Measurements from ENCODE around the gene RPL36A. TPM values are rescaled to one million over a fixed set of nuclear protein-coding genes. Genes with fewer than 3 reads are reported as not detected.

Gene RPL36A
- polyA plus RNA-seq, 1 donor = 2,501 TPM

DNA sequence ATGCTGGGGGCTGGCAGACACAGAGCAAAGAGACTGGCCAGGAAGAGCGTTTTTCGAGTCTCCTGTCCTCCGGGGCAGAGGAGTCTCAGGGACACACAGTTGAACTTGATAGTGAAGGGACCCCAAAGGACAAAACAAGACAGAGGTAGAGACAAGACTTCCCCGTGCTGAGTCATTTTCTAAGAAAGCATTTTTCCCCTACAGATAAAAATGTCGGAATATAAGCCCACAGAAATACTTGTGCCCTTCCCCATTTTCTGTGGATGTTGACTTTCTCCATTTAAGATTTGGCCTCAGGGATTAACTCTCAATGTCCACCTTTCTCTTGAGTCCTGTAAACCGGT is 4.3 kb upstream of the RPL36A start:
- Histone ChIP-seq H3K4me1 (ENCODE audit: control insufficient read depth, insufficient read depth, low read length) (no peaks in the 10 kb centered on the region), H3K27me3 (ENCODE audit: control insufficient read depth, insufficient read depth, low read length) (no peaks in the 10 kb centered on the region), H3K36me3 (ENCODE audit: control insufficient read depth, insufficient read depth, low read length) (no peaks in the 10 kb centered on the region), H3K27ac (ENCODE audit: low read length) (no peak overlapping the region), H3K9me3 (ENCODE audit: control insufficient read depth, low read depth, low read length) (no peaks in the 10 kb centered on the region), H3K4me3 (ENCODE audit: low read length) (no peak overlapping the region)
- DNase-seq = no peak
- WGBS (ENCODE audit: insufficient coverage, low lambda C conversion rate) = no CpG with 5 or more reads among the region's 6 CpGs

DNA sequence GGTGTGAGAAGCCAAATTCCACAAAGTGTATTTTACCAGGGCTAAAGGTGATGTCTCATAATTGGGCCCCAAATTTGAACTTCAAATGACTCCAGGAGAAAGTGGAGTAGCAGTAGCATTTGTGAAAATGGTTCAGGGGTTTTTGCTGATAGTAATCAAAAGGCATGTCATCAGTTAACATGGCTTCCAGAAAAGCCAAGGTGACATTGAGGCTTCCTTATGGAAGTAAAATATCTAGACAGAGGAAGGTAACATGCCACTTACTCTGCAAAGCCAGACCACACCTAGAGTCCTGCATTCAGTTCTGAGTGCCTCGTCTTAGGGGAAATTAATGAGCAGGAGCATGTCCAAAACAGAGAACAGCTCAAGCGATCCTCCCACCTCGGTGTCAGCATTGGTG is 2.2 kb upstream of the RPL36A start:
- WGBS (ENCODE audit: insufficient coverage, low lambda C conversion rate) = no CpG with 5 or more reads among the region's 3 CpGs
- DNase-seq = no peak
- H3K9me3 ChIP-seq (ENCODE audit: control insufficient read depth, low read depth, low read length) = no peaks in the 10 kb centered on the region
- H3K36me3 ChIP-seq (ENCODE audit: control insufficient read depth, insufficient read depth, low read length) = no peaks in the 10 kb centered on the region
- no peaks in the 10 kb centered on the region for H3K4me1 ChIP-seq (ENCODE audit: control insufficient read depth, insufficient read depth, low read length)
- H3K4me3 ChIP-seq (ENCODE audit: low read length) = no peak overlapping the region
- H3K27ac ChIP-seq (ENCODE audit: low read length) = no peak overlapping the region
- H3K27me3 ChIP-seq (ENCODE audit: control insufficient read depth, insufficient read depth, low read length) = no peaks in the 10 kb centered on the region

DNA sequence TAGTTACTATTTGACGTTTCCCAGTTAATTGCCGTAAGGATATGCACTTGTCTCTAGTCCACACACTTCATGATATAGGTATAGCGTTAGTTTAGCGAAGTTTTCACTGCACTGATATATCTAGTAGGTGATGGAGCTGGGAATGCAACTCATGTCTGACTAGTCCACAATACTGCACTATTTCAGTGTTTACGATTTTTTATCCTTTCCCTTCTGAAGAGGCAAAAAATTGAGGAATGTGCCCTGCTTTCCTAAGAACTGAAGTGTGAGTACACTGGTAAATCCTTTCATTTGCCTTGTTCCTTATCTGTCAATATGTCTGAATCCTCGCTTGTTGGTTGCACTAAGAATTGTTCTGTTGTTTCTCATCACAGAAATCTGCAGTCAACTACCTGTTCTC is 1.0 kb downstream of the RPL36A start:
- H3K4me1 ChIP-seq (ENCODE audit: control insufficient read depth, insufficient read depth, low read length) = no peaks in the 10 kb centered on the region
- no peaks in the 10 kb centered on the region for H3K9me3 ChIP-seq (ENCODE audit: control insufficient read depth, low read depth, low read length)
- no CpG with 5 or more reads among the region's 6 CpGs for WGBS (ENCODE audit: insufficient coverage, low lambda C conversion rate)
- peak overlapping the region; percentile 71 for H3K4me3 ChIP-seq (ENCODE audit: low read length)
- H3K27ac ChIP-seq (ENCODE audit: low read length) = peak overlapping the region; percentile 81
- no peaks in the 10 kb centered on the region for H3K27me3 ChIP-seq (ENCODE audit: control insufficient read depth, insufficient read depth, low read length)
- peak in 1 of 2 donors; percentile 4 for DNase-seq
- peaks cover 5% of the 10 kb centered on the region for H3K36me3 ChIP-seq (ENCODE audit: control insufficient read depth, insufficient read depth, low read length)

DNA sequence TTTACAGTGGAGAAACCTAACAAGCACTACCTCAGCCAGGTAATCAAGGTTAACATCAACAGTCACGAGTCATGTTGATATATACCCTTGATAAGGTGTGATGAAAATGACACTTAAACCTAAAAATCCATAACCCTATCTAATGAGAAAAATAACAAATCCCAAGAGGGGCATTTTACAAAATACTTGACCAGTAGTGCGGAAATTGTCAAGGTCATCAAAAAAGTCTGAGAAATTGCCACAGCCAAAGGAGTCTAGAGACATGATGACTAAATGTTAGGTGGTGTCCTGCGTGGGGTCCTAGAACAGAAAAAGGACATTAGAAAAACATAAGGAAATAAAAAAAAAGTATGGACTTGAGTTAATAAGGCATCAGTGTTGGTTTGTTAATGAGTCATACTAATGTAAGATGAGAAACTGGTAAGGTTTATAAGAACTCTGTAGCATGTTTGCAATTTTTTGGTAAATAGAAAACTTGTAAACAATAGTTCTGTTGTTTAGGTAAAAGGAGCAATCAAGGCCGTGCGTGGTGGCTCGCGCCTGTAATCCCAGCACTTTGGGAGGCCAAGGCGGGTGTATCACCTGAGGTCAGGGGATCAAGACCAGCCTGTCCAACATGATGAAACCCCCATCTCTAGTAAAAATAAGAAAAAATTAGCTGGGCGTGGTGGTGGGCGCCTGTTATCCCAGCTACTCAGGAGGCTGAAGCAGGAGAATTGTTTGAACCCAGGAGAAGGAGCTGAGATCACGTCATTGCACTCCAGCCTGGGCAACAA is 2.9 kb downstream of the RPL36A start:
- H3K4me1 ChIP-seq (ENCODE audit: control insufficient read depth, insufficient read depth, low read length) = no peaks in the 10 kb centered on the region
- H3K4me3 ChIP-seq (ENCODE audit: low read length) = no peak overlapping the region
- H3K36me3 ChIP-seq (ENCODE audit: control insufficient read depth, insufficient read depth, low read length) = peaks cover 9% of the 10 kb centered on the region
- H3K27me3 ChIP-seq (ENCODE audit: control insufficient read depth, insufficient read depth, low read length) = no peaks in the 10 kb centered on the region
- H3K27ac ChIP-seq (ENCODE audit: low read length) = no peak overlapping the region
- no CpG with 5 or more reads among the region's 11 CpGs for WGBS (ENCODE audit: insufficient coverage, low lambda C conversion rate)
- H3K9me3 ChIP-seq (ENCODE audit: control insufficient read depth, low read depth, low read length) = no peaks in the 10 kb centered on the region
- DNase-seq = no peak

DNA sequence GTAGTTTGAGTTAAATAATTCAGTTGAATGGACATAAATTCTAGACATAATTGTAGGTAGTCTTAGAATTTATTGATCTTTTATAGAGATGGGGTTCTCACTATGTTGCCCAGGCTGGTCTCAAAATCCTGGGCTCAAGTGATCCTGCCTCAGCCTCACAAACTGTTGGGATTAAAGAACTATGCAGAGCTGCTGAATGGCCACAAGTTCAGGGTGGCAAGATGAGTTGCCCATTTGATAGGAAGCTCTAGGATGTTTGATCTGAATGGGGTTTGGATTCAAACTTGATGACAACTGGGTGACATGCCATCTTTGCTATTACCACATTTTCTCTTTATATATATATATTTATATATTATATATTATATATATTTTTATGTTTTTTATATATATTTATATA is 3.6 kb downstream of the RPL36A start:
- no peaks in the 10 kb centered on the region for H3K27me3 ChIP-seq (ENCODE audit: control insufficient read depth, insufficient read depth, low read length)
- H3K36me3 ChIP-seq (ENCODE audit: control insufficient read depth, insufficient read depth, low read length) = peaks cover 9% of the 10 kb centered on the region
- DNase-seq = no peak
- no peak overlapping the region for H3K27ac ChIP-seq (ENCODE audit: low read length)
- H3K4me1 ChIP-seq (ENCODE audit: control insufficient read depth, insufficient read depth, low read length) = no peaks in the 10 kb centered on the region
- H3K4me3 ChIP-seq (ENCODE audit: low read length) = no peak overlapping the region
- no peaks in the 10 kb centered on the region for H3K9me3 ChIP-seq (ENCODE audit: control insufficient read depth, low read depth, low read length)

DNA sequence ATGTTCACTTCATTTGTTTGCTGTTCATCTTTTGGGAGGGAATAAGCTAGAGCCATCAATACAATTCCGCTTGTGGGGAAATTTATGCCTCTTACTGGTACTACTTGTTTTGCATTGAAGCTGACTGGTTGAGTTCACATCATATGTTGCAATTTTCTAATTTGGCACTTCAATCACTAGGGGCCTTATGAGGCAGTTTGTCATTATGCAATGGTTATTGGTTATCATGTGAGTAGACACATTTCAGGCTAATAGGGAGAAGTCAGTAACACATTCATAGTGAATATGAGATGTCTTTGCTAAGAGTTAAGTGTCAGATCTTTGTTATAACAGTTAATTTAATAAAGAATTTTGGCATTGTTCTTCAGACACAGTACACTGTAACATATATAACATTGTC is 5.0 kb downstream of the RPL36A start:
- WGBS (ENCODE audit: insufficient coverage, low lambda C conversion rate) = no CpG with 5 or more reads among the region's 1 CpG
- Histone ChIP-seq H3K27ac (ENCODE audit: low read length) (no peak overlapping the region), H3K4me3 (ENCODE audit: low read length) (no peak overlapping the region), H3K4me1 (ENCODE audit: control insufficient read depth, insufficient read depth, low read length) (no peaks in the 10 kb centered on the region), H3K9me3 (ENCODE audit: control insufficient read depth, low read depth, low read length) (no peaks in the 10 kb centered on the region), H3K27me3 (ENCODE audit: control insufficient read depth, insufficient read depth, low read length) (no peaks in the 10 kb centered on the region), H3K36me3 (ENCODE audit: control insufficient read depth, insufficient read depth, low read length) (peaks cover 20% of the 10 kb centered on the region)
- peak in 1 of 2 donors; percentile 31 for DNase-seq

DNA sequence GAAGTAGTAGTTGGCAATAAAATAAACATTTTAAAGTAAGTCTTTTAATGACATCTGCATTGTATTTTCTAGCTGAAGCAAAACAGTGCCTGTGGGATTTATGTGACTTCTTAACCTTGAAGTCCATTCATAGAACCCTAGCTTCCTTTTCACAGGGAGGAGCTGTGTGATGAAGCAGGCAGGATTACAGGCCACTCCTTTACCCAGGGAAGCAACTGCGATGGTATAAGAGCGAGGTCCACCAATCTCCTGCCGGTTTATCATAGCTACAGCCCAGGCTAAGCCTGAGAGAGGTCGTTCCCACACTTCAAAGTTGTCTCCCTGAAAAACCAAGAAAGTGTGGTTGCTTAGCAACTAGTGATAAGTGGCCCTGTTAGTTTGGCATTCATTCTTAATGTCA is 7.0 kb downstream of the RPL36A start:
- H3K4me3 ChIP-seq (ENCODE audit: low read length) = no peak overlapping the region
- H3K27me3 ChIP-seq (ENCODE audit: control insufficient read depth, insufficient read depth, low read length) = no peaks in the 10 kb centered on the region
- H3K9me3 ChIP-seq (ENCODE audit: control insufficient read depth, low read depth, low read length) = no peaks in the 10 kb centered on the region
- H3K36me3 ChIP-seq (ENCODE audit: control insufficient read depth, insufficient read depth, low read length) = peaks cover 32% of the 10 kb centered on the region
- H3K4me1 ChIP-seq (ENCODE audit: control insufficient read depth, insufficient read depth, low read length) = no peaks in the 10 kb centered on the region
- no CpG with 5 or more reads among the region's 4 CpGs for WGBS (ENCODE audit: insufficient coverage, low lambda C conversion rate)
- no peak overlapping the region for H3K27ac ChIP-seq (ENCODE audit: low read length)
- DNase-seq = peak in 1 of 2 donors; percentile 46

DNA sequence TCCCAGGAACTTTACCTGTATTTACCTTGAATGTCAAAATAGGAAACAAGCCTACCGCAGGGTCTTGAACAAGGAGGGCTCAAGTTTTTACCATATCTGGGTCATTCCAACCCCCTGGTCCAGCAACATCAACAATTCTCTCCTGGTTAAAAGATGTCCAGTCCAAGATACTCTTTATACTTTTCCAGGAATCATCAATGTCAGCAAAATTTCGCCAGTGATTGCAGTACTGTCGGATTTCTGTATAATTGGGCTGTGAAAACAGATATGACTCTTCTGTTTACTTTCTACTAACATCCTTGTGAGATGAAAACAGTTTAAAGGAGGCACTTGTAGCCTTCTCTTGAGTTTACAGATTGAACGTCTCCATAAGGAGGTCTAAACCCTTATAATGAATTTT is 7.9 kb downstream of the RPL36A start:
- Histone ChIP-seq H3K36me3 (ENCODE audit: control insufficient read depth, insufficient read depth, low read length) (peaks cover 34% of the 10 kb centered on the region), H3K4me3 (ENCODE audit: low read length) (no peak overlapping the region), H3K4me1 (ENCODE audit: control insufficient read depth, insufficient read depth, low read length) (peaks cover 4% of the 10 kb centered on the region), H3K27ac (ENCODE audit: low read length) (no peak overlapping the region), H3K27me3 (ENCODE audit: control insufficient read depth, insufficient read depth, low read length) (no peaks in the 10 kb centered on the region), H3K9me3 (ENCODE audit: control insufficient read depth, low read depth, low read length) (no peaks in the 10 kb centered on the region)
- WGBS (ENCODE audit: insufficient coverage, low lambda C conversion rate) = 100% methylated on average over 1 of the region's 4 CpGs
- no peak for DNase-seq

DNA sequence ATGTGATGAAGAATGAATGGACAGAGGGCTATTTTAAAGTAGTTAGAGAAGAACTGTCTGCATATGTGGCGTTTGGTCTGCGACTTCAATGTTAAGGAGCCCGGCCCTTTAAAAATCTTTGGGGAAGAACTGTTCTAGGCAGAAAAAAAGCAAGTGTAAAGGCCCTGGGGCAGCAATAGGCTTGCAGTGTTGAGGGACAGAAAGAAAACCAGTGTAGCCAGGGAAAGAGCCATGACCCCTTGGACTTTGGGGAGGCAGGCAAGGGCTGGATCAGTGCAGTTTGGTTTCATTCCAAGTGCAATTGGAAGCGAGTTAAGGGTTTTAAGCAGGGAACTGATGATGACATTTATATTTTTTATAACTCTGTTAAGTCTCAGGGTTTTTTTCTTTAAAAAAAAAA is 9.0 kb downstream of the RPL36A start:
- H3K4me1 ChIP-seq (ENCODE audit: control insufficient read depth, insufficient read depth, low read length) = peaks cover 5% of the 10 kb centered on the region
- no CpG with 5 or more reads among the region's 4 CpGs for WGBS (ENCODE audit: insufficient coverage, low lambda C conversion rate)
- H3K27ac ChIP-seq (ENCODE audit: low read length) = no peak overlapping the region
- no peaks in the 10 kb centered on the region for H3K27me3 ChIP-seq (ENCODE audit: control insufficient read depth, insufficient read depth, low read length)
- no peak for DNase-seq
- peaks cover 35% of the 10 kb centered on the region for H3K36me3 ChIP-seq (ENCODE audit: control insufficient read depth, insufficient read depth, low read length)
- no peaks in the 10 kb centered on the region for H3K9me3 ChIP-seq (ENCODE audit: control insufficient read depth, low read depth, low read length)
- H3K4me3 ChIP-seq (ENCODE audit: low read length) = no peak overlapping the region

DNA sequence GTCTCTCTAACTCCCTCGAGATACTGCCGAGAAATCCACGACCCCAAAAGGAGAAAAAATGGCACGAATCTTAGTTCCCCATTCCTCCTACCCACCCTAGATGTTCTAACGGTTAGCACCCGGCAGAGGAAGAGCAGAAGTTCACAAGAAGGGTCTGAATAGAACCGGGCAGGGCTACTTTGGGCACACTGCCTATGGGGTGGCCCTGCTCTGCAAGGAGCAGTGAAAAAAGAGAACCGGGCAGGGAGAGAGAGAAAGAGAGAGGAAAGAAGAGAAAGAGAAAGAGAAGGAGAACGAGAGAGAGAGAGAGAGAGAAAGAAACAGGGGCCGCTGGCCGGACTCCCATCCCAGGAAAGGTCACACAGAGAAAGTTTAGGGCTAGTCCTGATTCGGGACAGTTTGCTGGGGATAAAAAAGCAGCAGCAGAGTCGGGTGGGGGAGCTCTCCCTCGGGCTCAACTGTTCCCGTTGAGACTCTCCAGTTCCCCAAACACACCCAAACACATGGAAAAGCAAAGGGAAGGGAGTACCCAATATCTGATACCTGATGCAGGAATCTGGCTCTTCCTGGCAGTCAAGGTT is 16.4 kb downstream of the RPL36A start:
- DNase-seq = no peak
- Histone ChIP-seq H3K27ac (ENCODE audit: low read length) (peak overlapping the region; percentile 98), H3K4me1 (ENCODE audit: control insufficient read depth, insufficient read depth, low read length) (peaks cover 5% of the 10 kb centered on the region)

More for the DNA sequence above, 16.4 kb downstream of the RPL36A start:
- Histone ChIP-seq H3K27me3 (ENCODE audit: control insufficient read depth, insufficient read depth, low read length) (no peaks in the 10 kb centered on the region), H3K9me3 (ENCODE audit: control insufficient read depth, low read depth, low read length) (no peaks in the 10 kb centered on the region), H3K36me3 (ENCODE audit: control insufficient read depth, insufficient read depth, low read length) (peaks cover 9% of the 10 kb centered on the region), H3K4me3 (ENCODE audit: low read length) (peak overlapping the region; percentile 96)
- no CpG with 5 or more reads among the region's 15 CpGs for WGBS (ENCODE audit: insufficient coverage, low lambda C conversion rate)
